Stomach (tissue), 4 donors: ENCODE results near the gene UGT1A8.

ENCODE experiments used
- EP300 ChIP-seq: sonication (generic); formaldehyde crosslinking; IDR thresholded peaks from one replicate; pipeline ENCODE4 v1.6.1; 2017; ENCODE audit warnings: antibody characterized with exemption
- POLR2A ChIP-seq, 4 donors: fragments of 450-650 bp; IDR thresholded peaks; one replicate each; pipeline ENCODE4 v1.6.1; 2016; ENCODE audit warnings: antibody characterized with exemption in 4 of 4, control low read depth in 2 of 4, mild to moderate bottlenecking in 1 of 4, moderate library complexity in 1 of 4
- TF ChIP-seq, protein P1 (sequence below), 7 experiments: fragments of 450-650 bp in 4 of 7; fragments of 200-600 bp in 3 of 7; sonication (generic) in 3 of 7; IDR thresholded peaks; one replicate each; pipeline ENCODE4 v1.5.1; 2016 to 2019; ENCODE audit warnings: antibody characterized with exemption in 7 of 7, control low read depth in 2 of 7, mild to moderate bottlenecking in 1 of 7

DNA sequence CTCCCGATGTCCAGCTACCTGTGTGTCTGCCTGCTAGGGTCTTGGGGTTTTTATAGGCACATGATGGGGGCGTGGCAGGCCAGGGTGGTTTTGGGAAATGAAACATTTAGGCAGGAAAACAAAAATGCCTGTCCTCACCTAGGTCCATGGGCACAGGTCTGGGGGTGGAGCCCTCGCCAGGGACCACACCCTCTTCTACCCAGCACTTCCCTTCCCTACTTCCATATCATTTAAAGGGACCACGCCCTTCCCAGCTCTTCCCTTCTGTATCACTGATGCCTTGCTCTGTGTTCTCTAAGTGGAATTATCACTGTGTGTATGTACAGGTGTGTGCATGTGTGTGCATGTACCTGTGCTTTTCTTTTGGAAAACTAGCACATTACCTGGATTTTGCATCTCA is 149.0 kb downstream of the UGT1A8 start:
- TF ChIP-seq, protein P1, sequence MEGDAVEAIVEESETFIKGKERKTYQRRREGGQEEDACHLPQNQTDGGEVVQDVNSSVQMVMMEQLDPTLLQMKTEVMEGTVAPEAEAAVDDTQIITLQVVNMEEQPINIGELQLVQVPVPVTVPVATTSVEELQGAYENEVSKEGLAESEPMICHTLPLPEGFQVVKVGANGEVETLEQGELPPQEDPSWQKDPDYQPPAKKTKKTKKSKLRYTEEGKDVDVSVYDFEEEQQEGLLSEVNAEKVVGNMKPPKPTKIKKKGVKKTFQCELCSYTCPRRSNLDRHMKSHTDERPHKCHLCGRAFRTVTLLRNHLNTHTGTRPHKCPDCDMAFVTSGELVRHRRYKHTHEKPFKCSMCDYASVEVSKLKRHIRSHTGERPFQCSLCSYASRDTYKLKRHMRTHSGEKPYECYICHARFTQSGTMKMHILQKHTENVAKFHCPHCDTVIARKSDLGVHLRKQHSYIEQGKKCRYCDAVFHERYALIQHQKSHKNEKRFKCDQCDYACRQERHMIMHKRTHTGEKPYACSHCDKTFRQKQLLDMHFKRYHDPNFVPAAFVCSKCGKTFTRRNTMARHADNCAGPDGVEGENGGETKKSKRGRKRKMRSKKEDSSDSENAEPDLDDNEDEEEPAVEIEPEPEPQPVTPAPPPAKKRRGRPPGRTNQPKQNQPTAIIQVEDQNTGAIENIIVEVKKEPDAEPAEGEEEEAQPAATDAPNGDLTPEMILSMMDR (IDR thresholded peaks at IDR 0.05) = no peak
- TF ChIP-seq POLR2A (IDR thresholded peaks at IDR 0.05) = no peak
- no peak for TF ChIP-seq EP300
